WERI-Rb-1 (cell line): Measurements from ENCODE around the gene KCNH3.
A peak's percentile ranks its signal among the peaks of the same experiment; 100 is the strongest.

ENCODE experiments used
- DNase-seq: peaks from one replicate; pipeline ENCODE4 v3.0.0-alpha.2; 2020
- H3K27ac ChIP-seq: fragments of 250-450 bp; sonication (Bioruptor Pico); 2 replicates; pipeline ENCODE4 v1.5.1; 2020; ENCODE audit warnings: mild to moderate bottlenecking, moderate library complexity
- H3K27me3 ChIP-seq: fragments of 250-450 bp; sonication (Bioruptor Pico); 2 replicates; pipeline ENCODE4 v1.5.1; 2021; ENCODE audit warnings: mild to moderate bottlenecking, low read depth, moderate library complexity; ENCODE audit not compliant: insufficient read depth, severe bottlenecking
- H3K36me3 ChIP-seq: fragments of 250-450 bp; sonication (Bioruptor Pico); 2 replicates; pipeline ENCODE4 v1.5.1; 2020; ENCODE audit warnings: mild to moderate bottlenecking, moderate library complexity
- H3K4me3 ChIP-seq: 2 replicates; pipeline ENCODE4 v1.5.1; 2011; ENCODE audit warnings: low read depth, mild to moderate bottlenecking, control low read depth, low read length
- H3K9me3 ChIP-seq: fragments of 250-450 bp; sonication (Bioruptor Pico); 2 replicates; pipeline ENCODE4 v1.5.1; 2021; ENCODE audit warnings: mild to moderate bottlenecking, moderate library complexity; ENCODE audit not compliant: severe bottlenecking
- CTCF ChIP-seq: IDR thresholded peaks from 2 replicates; pipeline ENCODE4 v1.5.1; 2011; ENCODE audit warnings: low read depth, mild to moderate bottlenecking, control low read depth, inconsistent platforms, low read length

Gene KCNH3

GRCh38 chr12:49563951-49564685 is 25.3 kb downstream of the KCNH3 start:
- Histone ChIP-seq H3K36me3 (peaks cover 69% of the 10 kb centered on the region), H3K9me3 (no peaks in the 10 kb centered on the region), H3K27ac (no peak overlapping the region), H3K4me3 (no peak overlapping the region), H3K27me3 (no peaks in the 10 kb centered on the region)
- no peak for DNase-seq
- TF ChIP-seq CTCF = no peak

GRCh38 chr12:49564686-49565405 is 26.0 kb downstream of the KCNH3 start:
- Histone ChIP-seq H3K9me3 (no peaks in the 10 kb centered on the region), H3K27me3 (no peaks in the 10 kb centered on the region), H3K27ac (no peak overlapping the region), H3K4me3 (no peak overlapping the region), H3K36me3 (peaks cover 62% of the 10 kb centered on the region)
- no peak for TF ChIP-seq CTCF
- DNase-seq = no peak

GRCh38 chr12:49565406-49566265 is 26.8 kb downstream of the KCNH3 start:
- DNase-seq = peak; percentile 3
- H3K27ac ChIP-seq = no peak overlapping the region
- H3K9me3 ChIP-seq = no peaks in the 10 kb centered on the region
- no peaks in the 10 kb centered on the region for H3K27me3 ChIP-seq
- no peak overlapping the region for H3K4me3 ChIP-seq
- peaks cover 55% of the 10 kb centered on the region for H3K36me3 ChIP-seq
- no peak for TF ChIP-seq CTCF

GRCh38 chr12:49566361-49566760 is 27.5 kb downstream of the KCNH3 start:
- Histone ChIP-seq H3K27ac (no peak overlapping the region), H3K9me3 (no peaks in the 10 kb centered on the region), H3K36me3 (peaks cover 49% of the 10 kb centered on the region), H3K4me3 (no peak overlapping the region), H3K27me3 (no peaks in the 10 kb centered on the region)
- TF ChIP-seq CTCF = no peak
- DNase-seq = no peak

- H3K9me3 ChIP-seq = no peaks in the 10 kb centered on the region
- TF ChIP-seq CTCF = no peak
- DNase-seq = no peak
- H3K36me3 ChIP-seq = peaks cover 46% of the 10 kb centered on the region
- peak overlapping the region; percentile 99 for H3K27ac ChIP-seq
- H3K27me3 ChIP-seq = no peaks in the 10 kb centered on the region
- peak overlapping the region; percentile 78 for H3K4me3 ChIP-seq
Observed at GRCh38 chr12:49567302-49567610, 28.4 kb downstream of the KCNH3 start.
